Stimulated activated CD4-positive, alpha-beta T cell treated with anti-CD3 and anti-CD28 coated beads, Interleukin-2, amount 100 ng/mL, for 4 hours (primary cell): ENCODE measurements around the gene ECM2.
"Not testable (repeated sequence)": the region's sequence is repeated elsewhere in the genome, so short reads cannot be mapped to it uniquely, and the experiment has no call there.

Experiments used
- DNase-seq: peaks from one replicate; pipeline ENCODE4 v3.0.0-alpha.2; 2020; ENCODE audit warnings: low read depth

ECM2 gene

GRCh38 chr9:92535940-92536850, at the start of gene ECM2:
ECM2 (minus strand) TSS chr9:92535990; CDS start chr9:92522866, 13,124 bp downstream.
- DNase-seq, result no peak

- no peak for DNase-seq
Measured at GRCh38 chr9:92576175-92576574, 40.4 kb upstream of the ECM2 start.

DNA sequence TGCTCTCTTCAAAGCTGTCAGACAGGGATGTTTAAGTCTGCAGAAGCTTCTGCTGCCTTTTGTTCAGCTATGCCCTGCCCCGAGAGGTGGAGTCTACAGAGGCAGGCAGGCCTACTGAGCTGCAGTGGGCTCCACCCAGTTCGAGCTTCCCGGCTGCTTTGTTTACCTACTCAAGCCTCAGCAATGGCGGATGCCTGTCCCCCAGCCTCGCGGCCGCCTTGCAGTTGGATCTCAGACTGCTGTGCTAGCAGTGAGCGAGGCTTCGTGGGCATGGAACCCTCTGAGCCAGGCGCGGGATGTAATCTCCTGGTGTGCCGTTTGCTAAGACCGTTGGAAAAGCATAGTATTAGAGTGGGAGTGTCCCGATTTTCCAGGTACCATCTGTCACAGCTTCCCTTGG, 37.8 kb upstream of the ECM2 start:
- DNase-seq, result not testable (repeated sequence)

DNA sequence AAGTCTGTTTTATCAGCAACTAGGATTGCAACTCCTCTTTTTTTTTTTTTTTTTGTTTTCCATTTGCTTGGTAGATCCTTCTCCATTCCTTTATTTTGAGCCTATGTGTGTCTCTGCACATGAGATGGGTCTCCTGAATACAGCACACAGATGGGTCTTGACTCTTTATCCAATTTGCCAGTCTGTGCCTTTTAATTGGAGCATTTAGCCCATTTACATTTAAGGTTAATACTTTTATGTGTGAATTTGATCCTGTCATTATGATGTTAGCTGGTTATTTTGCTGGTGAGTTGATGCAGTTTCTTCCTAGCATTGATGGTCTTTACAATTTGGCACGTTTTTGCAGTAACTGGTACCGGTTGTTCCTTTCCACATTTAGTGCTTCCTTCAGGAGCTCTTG, 36.1 kb upstream of the ECM2 start:
- not testable (repeated sequence) for DNase-seq

DNA sequence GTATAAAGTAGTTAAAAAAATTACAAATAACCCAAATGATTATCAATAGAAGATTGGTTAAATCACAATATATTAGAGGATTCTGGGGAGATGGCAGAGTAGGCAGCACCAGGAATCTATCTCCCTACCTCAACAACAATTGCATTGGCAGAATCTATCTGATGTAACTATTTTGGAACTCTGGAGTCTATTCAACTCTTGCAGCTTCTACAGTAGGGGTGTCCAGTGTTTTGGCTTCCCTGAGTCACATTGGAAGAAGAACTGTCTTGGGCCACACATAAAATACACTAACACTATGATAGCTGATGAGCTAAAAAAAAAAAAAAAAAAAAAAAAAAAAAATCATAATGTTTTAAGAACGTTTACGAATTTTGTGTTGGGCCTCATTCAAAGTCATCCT, 29.2 kb upstream of the ECM2 start:
- DNase-seq, result no peak

GRCh38 chr9:92564504-92564903, 28.7 kb upstream of the ECM2 start:
- no peak for DNase-seq

- no peak for DNase-seq
Measured at GRCh38 chr9:92563116-92564100, 27.6 kb upstream of the ECM2 start.

GRCh38 chr9:92562461-92562967, 26.7 kb upstream of the ECM2 start:
- DNase-seq, result no peak

GRCh38 chr9:92561374-92562330, 25.9 kb upstream of the ECM2 start:
- no peak for DNase-seq

DNA sequence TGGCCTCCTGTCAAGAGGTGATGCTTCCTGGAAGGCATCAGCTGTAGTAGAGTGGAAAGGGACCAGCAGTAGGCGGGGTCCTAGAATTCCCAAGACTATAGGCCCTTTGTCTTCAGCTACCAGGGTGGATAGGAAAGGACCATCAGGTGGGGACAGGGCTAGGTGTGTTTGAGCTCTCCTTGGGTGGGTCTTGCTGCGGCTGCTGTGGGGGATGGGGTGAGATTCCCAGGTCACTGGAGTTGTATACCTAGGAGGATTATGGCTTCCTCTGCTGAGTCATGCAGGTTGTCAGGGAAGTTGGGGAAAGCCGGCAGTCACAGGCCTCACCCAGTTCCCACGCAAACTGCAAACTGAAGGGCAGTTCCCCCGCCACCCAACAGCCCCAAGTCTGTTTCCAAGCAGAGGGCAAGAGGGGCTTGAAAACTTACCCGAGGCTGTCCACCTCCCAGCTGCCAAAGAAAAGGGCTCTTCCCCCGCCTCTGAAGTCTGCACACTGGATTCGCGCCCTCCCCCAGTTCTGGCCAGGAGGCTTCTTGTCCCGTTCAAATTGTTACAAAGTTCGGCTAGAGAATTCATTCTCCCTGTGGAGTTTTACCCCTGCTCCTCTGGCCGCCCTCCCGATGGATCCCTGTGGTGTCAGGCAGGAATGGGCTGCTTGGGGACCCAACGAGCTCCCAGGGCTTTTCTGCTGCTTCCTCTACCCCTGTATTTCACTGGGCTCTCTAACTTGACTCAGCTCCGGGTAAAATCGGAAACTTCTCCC, 23.0 kb upstream of the ECM2 start:
- DNase-seq, result no peak

DNA sequence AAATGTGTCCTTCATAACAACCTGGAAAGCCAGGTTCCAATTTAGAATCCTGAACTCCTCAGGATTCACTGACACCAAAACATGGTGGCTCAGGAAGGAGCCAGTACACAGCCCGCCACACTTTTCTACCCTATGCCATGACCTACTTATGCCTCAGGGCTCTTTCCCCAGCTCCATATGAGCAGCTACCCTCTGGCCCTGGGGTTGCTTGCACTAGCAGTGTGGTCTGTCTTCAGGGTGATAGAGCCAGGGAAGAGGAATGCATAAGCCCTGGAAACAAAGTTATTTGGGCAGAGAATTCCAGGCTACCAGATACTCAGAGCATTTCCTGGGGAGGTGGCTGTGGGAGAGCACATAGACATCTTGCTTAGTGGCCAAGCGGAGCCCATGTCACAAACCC, 15.0 kb upstream of the ECM2 start:
- no peak for DNase-seq

DNA sequence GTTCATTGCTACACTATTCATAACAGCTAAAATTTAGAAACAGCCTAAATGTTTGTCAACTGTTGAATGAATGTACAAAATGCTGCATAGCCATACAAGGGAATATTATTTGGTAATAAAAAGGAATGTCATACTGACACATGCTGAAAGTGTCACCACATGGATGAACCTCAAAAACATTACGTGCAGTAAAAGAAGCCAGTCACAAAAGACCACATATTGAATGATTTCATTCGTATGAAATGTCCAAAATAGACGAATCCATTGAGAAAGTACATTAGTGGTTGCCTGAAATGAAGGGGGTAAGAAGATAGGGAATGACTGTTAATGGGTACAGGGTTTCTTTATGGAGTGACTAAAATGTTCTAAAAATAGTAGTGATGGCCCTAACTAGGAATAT, 11.6 kb upstream of the ECM2 start:
- DNase-seq, result no peak

- no peak for DNase-seq
Measured at GRCh38 chr9:92545002-92545510, 9.3 kb upstream of the ECM2 start.

DNA sequence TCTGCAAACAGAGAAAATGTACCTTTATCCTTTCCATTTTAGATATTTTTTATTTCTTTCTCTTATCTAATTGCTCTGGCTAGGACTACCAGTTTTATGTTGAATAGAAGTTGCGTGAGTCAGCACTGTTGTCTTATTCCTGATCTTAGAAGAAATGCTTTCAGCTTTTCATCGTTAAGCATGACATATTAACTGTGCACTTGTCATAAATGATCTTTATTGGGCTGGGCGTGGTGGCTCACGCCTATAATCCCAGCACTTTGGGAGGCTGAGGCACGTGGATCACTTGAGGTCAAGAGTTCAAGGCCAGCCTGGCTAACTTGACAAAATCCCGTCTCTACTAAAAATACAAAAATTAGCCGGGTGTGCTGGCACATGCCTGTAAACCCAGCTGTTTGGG, 8.2 kb upstream of the ECM2 start:
- no peak for DNase-seq

GRCh38 chr9:92538541-92538940, 2.8 kb upstream of the ECM2 start:
- DNase-seq, result no peak

GRCh38 chr9:92534674-92535073, 1.1 kb downstream of the ECM2 start:
- DNase-seq, result no peak

DNA sequence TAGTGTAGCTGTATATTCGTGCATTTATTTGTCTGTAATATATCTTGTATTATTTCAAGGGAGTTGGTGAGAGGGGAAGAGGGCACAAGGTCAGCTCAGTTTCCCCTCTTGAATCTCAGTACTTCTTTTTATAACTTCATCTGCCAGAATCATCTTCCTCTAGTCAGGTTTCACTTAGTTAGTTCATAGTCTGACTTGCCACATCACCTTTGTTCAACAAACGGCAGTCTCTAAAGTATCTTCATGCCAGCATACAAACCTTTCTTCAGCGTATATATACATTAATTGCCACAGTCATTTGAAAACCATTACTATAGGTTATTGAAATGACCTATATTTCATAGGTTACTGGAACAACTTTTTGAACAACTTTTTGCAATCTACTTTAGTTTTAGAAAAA, 1.6 kb downstream of the ECM2 start:
- no peak for DNase-seq

GRCh38 chr9:92530893-92531292, 4.9 kb downstream of the ECM2 start:
- DNase-seq, result no peak

DNA sequence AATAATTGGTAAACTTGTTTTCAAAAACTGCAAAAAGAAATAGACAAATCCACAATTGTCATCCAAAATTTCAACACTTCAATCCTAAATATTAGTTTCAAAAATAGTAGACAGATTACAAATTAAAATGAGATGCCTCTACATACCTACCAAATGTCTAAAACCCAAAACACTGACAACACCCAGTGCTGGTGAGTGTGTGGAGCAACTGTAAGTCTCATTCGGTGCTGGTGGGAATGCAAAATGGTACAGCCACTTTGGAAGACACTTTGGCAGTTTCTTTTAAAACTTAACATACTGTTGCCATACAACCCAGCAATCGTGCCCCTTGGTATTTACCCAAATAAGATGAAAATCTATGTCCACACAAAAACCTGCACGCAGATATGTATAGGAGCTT, 6.7 kb downstream of the ECM2 start:
- DNase-seq, result no peak

DNA sequence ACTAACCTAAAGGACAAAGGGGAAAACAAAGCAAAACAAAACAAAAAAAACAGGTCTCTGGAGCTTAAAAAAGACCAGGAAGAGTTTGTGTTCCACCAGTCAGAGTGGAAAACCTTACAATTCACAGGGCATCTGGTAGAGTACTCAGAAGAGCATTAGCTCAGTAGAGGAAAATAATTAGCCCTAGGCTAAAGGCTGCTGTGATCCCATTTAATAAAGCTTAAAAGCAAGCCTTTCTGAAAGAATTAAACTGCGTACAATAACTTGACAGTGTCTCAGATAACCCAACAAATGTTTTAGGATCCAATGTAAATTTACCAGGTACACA, 7.3 kb downstream of the ECM2 start:
- DNase-seq, result no peak
